ENCODE measurements around the gene EHMT1.
"Not testable (repeated sequence)": the region's sequence is repeated elsewhere in the genome, so short reads cannot be mapped to it uniquely, and the experiment has no call there.

Gene EHMT1

GRCh38 chr9:137590469-137591383 is 28.1 kb upstream of the EHMT1 start, which contains the start of gene ZMYND19:
TSS of gene ZMYND19 (minus strand) at chr9:137590512. CDS start at chr9:137590263, 249 bp downstream.
- DNase-seq (ENCODE audit: low read depth in 2 of 2, low spot score in 1 of 2) = peak; percentile 73 to 84

- DNase-seq (ENCODE audit: low read depth in 2 of 2, low spot score in 1 of 2) = no peak
Observed at GRCh38 chr9:137592767-137593166, 26.0 kb upstream of the EHMT1 start.

- no peak for DNase-seq (ENCODE audit: low read depth in 2 of 2, low spot score in 1 of 2)
Observed at GRCh38 chr9:137593176-137593575, 25.6 kb upstream of the EHMT1 start.

GRCh38 chr9:137596577-137596976 is 22.2 kb upstream of the EHMT1 start:
- not testable (repeated sequence) for DNase-seq (ENCODE audit: low read depth in 2 of 2, low spot score in 1 of 2)

DNA sequence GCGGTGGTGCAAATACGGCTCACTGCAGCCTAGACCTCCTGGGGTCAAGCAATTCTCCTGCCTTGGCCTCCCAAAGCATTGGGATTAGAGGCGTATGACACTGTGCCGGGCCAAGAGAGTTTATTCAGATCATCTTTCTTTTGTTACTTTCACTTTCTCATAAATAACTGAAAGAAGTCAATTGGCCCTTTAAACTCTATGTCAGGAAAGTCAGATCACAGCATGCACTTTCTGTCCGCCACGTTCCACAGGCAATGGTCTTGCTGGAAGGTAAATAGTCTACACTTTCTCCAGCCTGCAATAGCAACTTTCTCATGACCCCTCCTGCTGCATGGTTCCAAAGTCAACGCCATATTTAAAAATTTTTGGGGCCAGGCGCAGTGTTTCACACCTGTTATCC is 19.9 kb upstream of the EHMT1 start:
- DNase-seq (ENCODE audit: low read depth in 2 of 2, low spot score in 1 of 2) = no peak

GRCh38 chr9:137602661-137603060 is 16.1 kb upstream of the EHMT1 start:
- DNase-seq (ENCODE audit: low read depth in 2 of 2, low spot score in 1 of 2) = no peak

DNA sequence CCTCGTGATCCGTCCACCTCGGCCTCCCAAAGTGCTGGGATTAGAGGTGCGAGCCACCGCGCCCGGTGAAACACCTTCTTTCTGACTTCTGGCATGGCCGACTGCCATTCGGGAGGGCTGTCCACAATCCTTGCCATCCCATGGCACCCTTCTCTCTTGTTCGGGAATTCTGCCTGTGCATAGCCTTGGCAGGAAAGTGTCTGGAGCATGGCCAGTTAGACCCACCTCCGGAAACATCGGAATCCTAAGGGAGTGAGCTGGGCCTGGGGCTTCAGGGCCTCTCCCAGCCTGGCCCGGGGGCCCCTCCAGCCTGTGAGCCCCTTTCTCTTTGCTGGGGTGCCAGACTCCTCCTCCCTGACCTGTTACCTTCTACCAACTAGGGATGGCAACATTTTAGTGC is 14.9 kb upstream of the EHMT1 start:
- no peak for DNase-seq (ENCODE audit: low read depth in 2 of 2, low spot score in 1 of 2)

GRCh38 chr9:137604345-137605086 is 14.3 kb upstream of the EHMT1 start:
- DNase-seq (ENCODE audit: low read depth in 2 of 2, low spot score in 1 of 2) = no peak

- peak; percentile 85 to 87 for DNase-seq (ENCODE audit: low read depth in 2 of 2, low spot score in 1 of 2)
Observed at GRCh38 chr9:137605121-137606004, 13.4 kb upstream of the EHMT1 start, which contains the start of gene ARRDC1. TSS of gene ARRDC1 (plus strand) at chr9:137605686. CDS start at chr9:137605718, 32 bp downstream.

DNA sequence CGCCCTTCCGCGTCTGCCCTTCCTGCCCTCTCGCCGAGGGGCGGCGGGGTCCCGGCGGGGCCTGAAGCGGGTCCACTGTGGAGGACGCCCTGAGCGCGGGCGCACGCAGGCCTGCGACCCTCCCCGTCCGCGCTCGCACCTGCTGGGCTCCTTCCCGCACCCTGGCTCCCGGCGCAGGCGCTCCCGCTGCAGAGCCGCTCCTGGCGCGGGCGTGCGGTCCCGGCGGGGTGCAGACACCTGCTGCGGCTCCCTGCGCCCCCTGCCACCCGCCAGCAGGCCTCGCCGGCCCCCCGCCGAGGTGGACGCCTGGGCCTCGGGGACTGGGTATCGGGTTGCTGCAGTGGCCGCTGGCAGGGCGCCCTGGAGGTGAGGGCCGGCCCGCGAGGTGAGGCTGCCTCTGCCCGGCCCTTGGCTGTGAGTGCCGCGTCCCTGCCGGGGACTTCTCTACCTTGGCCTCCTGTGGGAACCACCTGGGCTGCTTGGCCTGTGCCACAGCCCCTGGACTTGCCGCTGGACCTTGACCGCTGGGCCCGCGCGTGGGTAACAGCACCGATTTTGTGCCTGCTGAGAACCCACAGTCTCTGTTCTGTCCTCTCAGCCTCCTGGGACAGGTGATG is 12.7 kb upstream of the EHMT1 start:
- no peak for DNase-seq (ENCODE audit: low read depth in 2 of 2, low spot score in 1 of 2)

DNA sequence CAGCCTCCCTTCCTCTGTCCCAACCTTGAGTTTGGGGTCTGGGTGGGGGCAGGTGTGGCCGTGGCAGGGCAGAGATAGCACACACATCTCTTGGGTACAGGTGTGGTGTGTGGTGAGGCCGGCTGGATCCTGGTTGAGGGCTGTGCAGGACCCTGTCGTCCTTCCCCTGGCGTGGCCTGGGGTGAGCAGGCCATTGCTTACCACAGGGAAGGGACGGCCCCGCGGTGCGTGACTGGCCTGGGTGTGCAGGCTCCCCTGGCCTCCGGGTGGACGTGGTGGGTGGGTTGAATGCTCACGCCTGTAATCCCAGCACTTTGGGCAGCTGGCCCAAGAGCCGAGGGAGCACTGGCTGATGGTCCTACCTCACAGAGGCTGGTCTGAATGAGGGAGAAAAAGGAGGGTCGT is 12.1 kb upstream of the EHMT1 start:
- no peak for DNase-seq (ENCODE audit: low read depth in 2 of 2, low spot score in 1 of 2)

DNA sequence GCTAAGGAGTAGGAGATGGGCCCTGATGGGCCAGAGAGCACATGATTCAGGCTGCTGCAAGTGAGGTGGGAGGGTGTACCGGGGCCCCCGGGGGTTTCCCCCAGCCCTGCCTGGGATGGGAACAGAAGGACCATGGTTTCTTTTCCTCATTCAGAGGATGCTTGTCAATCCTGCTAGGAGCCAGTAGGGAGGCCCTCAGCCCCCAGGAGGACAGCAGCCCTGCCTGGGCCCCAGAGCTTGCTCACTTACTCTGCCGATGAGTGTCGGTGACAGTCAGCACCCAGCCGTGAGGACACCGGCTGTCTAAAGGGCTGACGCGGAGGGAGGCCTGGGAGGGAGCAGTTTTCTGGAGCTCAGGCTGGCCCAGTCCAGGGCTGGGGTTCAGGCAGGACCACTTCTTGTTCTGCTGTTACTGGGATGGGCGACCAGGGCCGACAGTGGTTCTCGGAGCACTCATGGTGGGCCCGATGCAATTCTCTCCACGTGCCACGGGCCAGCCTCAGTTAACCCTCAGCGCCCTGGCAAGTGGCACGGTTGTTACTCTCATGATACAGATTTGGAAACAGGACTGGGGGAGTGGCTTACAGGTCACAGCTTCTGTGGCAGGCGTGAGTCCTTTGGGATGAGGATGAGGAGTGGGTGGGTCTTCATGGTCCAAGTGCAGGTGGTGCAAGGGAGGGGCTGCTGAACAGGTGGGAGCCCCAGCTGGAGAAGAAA is 11.5 kb upstream of the EHMT1 start:
- no peak for DNase-seq (ENCODE audit: low read depth in 2 of 2, low spot score in 1 of 2)

- DNase-seq (ENCODE audit: low read depth in 2 of 2, low spot score in 1 of 2) = no peak
Observed at GRCh38 chr9:137610944-137611343, 7.9 kb upstream of the EHMT1 start.

DNA sequence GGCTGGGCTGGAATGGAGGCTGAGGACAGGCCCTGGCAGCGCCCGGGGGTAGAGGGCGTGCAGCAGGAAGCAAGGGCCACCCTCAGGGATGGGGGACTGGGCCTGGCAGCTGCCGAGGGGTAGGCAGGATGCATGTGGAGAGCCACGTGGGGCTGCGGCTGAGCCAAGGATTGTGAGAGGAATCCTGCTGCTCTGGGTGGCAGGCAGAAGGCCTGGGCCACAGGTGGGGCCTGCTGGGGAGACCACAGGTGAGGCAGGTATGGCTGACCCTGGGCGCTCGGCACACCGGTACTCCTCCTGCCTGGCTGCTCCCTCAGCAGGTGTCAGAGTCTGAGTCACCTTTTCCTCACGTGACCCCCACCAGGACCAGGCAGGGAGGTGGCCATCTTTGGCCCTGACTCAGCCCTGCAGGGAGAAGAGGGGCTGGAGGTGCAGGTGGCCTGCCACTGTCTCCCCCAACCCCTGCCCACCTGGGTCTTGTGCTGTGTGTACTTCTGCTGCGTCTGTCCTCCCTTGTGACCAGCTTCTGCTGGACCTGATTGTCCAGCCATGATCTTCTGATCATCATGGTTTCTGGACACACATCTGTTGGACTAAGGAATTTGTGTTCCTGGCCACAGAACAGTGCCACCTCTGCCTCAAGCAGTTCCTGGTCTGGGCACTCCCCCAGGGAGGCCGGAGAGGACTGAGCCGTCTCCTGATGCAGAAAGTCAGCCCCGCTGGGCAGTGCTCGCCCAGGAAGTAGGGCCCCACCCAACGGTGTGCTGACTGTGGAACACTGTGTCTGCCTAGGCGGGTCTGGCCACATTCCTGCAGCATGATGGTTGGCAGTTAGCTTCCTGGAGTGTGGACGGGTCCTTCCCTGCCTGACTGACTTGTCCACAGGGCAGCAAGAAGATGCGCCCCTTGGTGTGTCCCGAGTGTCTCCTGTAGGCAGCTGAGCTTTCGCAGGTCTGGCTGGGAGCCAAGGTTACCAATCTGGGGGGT is 6.9 kb upstream of the EHMT1 start:
- DNase-seq (ENCODE audit: low read depth in 2 of 2, low spot score in 1 of 2) = no peak

GRCh38 chr9:137612741-137613142 is 6.1 kb upstream of the EHMT1 start:
- no peak for DNase-seq (ENCODE audit: low read depth in 2 of 2, low spot score in 1 of 2)

GRCh38 chr9:137613259-137613658 is 5.5 kb upstream of the EHMT1 start:
- DNase-seq (ENCODE audit: low read depth in 2 of 2, low spot score in 1 of 2) = no peak

GRCh38 chr9:137613738-137614523 is 4.9 kb upstream of the EHMT1 start:
- no peak for DNase-seq (ENCODE audit: low read depth in 2 of 2, low spot score in 1 of 2)

Data from stimulated activated CD8-positive, alpha-beta memory T cell treated with anti-CD3 and anti-CD28 coated beads, Interleukin-4, amount 100 ng/mL, for 1 hour (primary cell).